MM.1S (cell line): ENCODE results near the gene SNX2.
"Not testable (repeated sequence)": the region's sequence is repeated elsewhere in the genome, so short reads cannot be mapped to it uniquely, and the experiment has no call there.

Experiments used
- DNase-seq: peaks from one replicate; pipeline ENCODE4 v3.0.0-alpha.2; 2015
- H2AFZ ChIP-seq: fragments of 300-600 bp; sonication (generic); 2 replicates; pipeline ENCODE4 v1.6.0; 2016; ENCODE audit warnings: antibody characterized with exemption, low read length
- H3F3A ChIP-seq: fragments of 300-600 bp; sonication (generic); 2 replicates; pipeline ENCODE4 v1.6.1; 2016; ENCODE audit warnings: mild to moderate bottlenecking, antibody characterized with exemption, low read length, moderate library complexity, mixed read lengths; ENCODE audit not compliant: insufficient read depth
- H3K27ac ChIP-seq: fragments of 300-600 bp; sonication (generic); 2 replicates; pipeline ENCODE4 v1.5.1; 2016; ENCODE audit warnings: mild to moderate bottlenecking, low read length
- H3K27me3 ChIP-seq: fragments of 300-600 bp; sonication (generic); replicated peaks from 2 replicates; pipeline ENCODE4 v1.6.0; 2016; ENCODE audit warnings: low read length; ENCODE audit not compliant: insufficient read depth
- H3K36me3 ChIP-seq: fragments of 300-600 bp; sonication (generic); replicated peaks from 2 replicates; pipeline ENCODE4 v1.6.1; 2016; ENCODE audit warnings: mild to moderate bottlenecking, low read length, mixed read lengths; ENCODE audit not compliant: insufficient read depth
- H3K4me1 ChIP-seq: fragments of 300-600 bp; sonication (generic); 2 replicates; pipeline ENCODE4 v1.6.1; 2016; ENCODE audit warnings: low read length, mixed read lengths
- H3K4me2 ChIP-seq: fragments of 300-600 bp; sonication (generic); 2 replicates; pipeline ENCODE4 v1.6.0; 2016; ENCODE audit warnings: low read depth, low read length
- H3K4me3 ChIP-seq: fragments of 300-600 bp; sonication (generic); 2 replicates; pipeline ENCODE4 v1.5.1; 2016; ENCODE audit warnings: low read length, mixed read lengths
- H3K79me2 ChIP-seq: fragments of 300-600 bp; sonication (generic); 2 replicates; pipeline ENCODE4 v1.6.1; 2016; ENCODE audit warnings: mixed run types, low read length, mixed read lengths
- H3K9ac ChIP-seq: fragments of 300-600 bp; sonication (generic); 2 replicates; pipeline ENCODE4 v1.6.1; 2016; ENCODE audit warnings: low read length, mixed read lengths
- H3K9me2 ChIP-seq: fragments of 300-600 bp; sonication (generic); replicated peaks from 2 replicates; pipeline ENCODE4 v1.6.1; 2016; ENCODE audit warnings: mild to moderate bottlenecking, low read length, mixed read lengths; ENCODE audit not compliant: insufficient read depth
- H3K9me3 ChIP-seq: fragments of 300-600 bp; sonication (generic); replicated peaks from 2 replicates; pipeline ENCODE4 v1.6.1; 2016; ENCODE audit warnings: mild to moderate bottlenecking, low read length, mixed read lengths; ENCODE audit not compliant: insufficient read depth
- H4K20me1 ChIP-seq: fragments of 300-600 bp; sonication (generic); 2 replicates; pipeline ENCODE4 v1.6.1; 2016; ENCODE audit warnings: mild to moderate bottlenecking, low read length, moderate library complexity, mixed read lengths; ENCODE audit not compliant: insufficient read depth
- EZH2 ChIP-seq: fragments of 300-600 bp; sonication (generic); optimal IDR thresholded peaks from 2 replicates; pipeline ENCODE3; 2017; ENCODE audit warnings: low read depth, mild to moderate bottlenecking, antibody characterized with exemption, low read length, mixed read lengths
- EZH2phosphoT487 ChIP-seq: fragments of 300-600 bp; sonication (generic); IDR thresholded peaks from 2 replicates; pipeline ENCODE4 v1.6.1; 2018; ENCODE audit warnings: antibody characterized with exemption, low read length
- TF ChIP-seq, protein P1 (sequence below): fragments of 300-600 bp; sonication (generic); IDR thresholded peaks from 2 replicates; pipeline ENCODE4 v1.5.1; 2016; ENCODE audit warnings: antibody characterized with exemption, low read length, mixed read lengths

Gene SNX2

DNA sequence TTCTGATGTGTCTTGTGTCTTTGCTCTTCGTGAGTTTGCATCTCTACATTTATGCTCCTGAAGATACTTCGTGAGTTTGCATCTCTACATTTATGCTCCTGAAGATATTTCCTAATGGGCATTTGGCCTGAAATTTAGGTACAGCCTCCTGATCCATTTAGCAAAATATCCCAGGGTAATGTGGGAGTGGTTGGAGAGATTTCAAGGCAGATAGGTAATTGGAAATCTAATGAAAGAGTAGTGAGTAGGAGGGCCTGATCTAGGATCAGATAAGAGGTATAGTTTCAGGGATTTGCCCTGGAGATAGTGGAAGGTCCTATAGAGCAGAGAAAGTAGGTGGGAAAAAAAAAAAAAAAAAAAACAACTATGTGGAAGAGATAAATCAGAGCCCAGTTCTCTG lies 14.6 kb upstream of the SNX2 start:
- Histone ChIP-seq H3K9ac (no peak overlapping the region), H3F3A (no peaks in the 10 kb centered on the region), H3K36me3 (no peaks in the 10 kb centered on the region), H3K27me3 (no peaks in the 10 kb centered on the region), H3K79me2 (no peaks in the 10 kb centered on the region), H3K27ac (no peak overlapping the region), H2AFZ (no peak overlapping the region), H4K20me1 (no peaks in the 10 kb centered on the region), H3K9me3 (no peaks in the 10 kb centered on the region), H3K9me2 (no peaks in the 10 kb centered on the region), H3K4me2 (no peak overlapping the region), H3K4me3 (no peak overlapping the region), H3K4me1 (no peaks in the 10 kb centered on the region)
- no peak for DNase-seq
- TF ChIP-seq EZH2 (no peak), EZH2phosphoT487 (no peak)
- TF ChIP-seq, protein P1, sequence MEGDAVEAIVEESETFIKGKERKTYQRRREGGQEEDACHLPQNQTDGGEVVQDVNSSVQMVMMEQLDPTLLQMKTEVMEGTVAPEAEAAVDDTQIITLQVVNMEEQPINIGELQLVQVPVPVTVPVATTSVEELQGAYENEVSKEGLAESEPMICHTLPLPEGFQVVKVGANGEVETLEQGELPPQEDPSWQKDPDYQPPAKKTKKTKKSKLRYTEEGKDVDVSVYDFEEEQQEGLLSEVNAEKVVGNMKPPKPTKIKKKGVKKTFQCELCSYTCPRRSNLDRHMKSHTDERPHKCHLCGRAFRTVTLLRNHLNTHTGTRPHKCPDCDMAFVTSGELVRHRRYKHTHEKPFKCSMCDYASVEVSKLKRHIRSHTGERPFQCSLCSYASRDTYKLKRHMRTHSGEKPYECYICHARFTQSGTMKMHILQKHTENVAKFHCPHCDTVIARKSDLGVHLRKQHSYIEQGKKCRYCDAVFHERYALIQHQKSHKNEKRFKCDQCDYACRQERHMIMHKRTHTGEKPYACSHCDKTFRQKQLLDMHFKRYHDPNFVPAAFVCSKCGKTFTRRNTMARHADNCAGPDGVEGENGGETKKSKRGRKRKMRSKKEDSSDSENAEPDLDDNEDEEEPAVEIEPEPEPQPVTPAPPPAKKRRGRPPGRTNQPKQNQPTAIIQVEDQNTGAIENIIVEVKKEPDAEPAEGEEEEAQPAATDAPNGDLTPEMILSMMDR = no peak

DNA sequence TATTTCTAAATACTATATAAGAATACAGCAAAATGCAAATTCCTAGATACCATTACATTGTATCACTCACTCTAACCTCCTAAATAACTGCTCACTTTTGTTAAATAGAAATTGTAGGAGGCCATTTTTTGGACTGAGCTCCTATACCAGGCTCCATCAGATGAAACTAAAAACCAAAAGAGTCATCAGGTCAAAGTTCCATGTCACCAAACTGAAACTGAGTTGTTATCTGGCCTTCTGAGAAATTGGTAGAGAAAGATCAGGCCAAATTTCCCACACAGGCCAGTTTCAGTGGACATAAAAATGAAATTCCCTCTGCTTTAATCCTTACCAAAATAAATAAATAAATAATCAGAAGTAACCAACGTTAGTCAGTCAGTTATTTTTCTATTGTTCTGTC lies 13.8 kb upstream of the SNX2 start:
- DNase-seq = no peak
- Histone ChIP-seq H3K4me2 (no peak overlapping the region), H3K79me2 (no peaks in the 10 kb centered on the region)

DNA sequence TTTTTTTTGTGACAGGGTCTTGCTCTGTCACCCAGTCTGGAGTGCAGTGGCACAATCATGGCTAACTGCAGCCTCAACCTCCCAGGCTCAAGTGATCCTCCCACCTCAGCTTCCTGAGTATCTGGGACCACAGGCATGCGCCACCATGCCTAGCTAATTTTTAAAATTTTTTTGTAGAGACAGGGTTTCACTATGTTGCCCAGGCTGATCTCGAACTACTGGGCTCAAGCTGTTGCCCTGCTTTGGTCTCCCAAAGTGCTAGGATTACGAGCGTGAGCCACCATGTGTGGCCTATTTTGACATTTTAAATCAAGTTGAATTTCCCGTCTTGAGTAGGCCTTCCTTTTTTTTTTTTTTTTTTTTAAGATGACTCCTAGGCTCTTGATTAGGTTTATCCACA lies 13.0 kb upstream of the SNX2 start:
- not testable (repeated sequence) for H2AFZ ChIP-seq, H3K79me2 ChIP-seq, H3K4me2 ChIP-seq, H3K27me3 ChIP-seq, H3K9me3 ChIP-seq, H3K9me2 ChIP-seq, H3F3A ChIP-seq, H3K27ac ChIP-seq, H3K36me3 ChIP-seq, H4K20me1 ChIP-seq, H3K4me1 ChIP-seq, H3K4me3 ChIP-seq, H3K9ac ChIP-seq, DNase-seq

More for the DNA sequence above, 13.8 kb upstream of the SNX2 start:
- no peaks in the 10 kb centered on the region for H3K9me2 ChIP-seq
- H2AFZ ChIP-seq = no peak overlapping the region
- no peaks in the 10 kb centered on the region for H3F3A ChIP-seq
- H3K27me3 ChIP-seq = no peaks in the 10 kb centered on the region
- H3K36me3 ChIP-seq = no peaks in the 10 kb centered on the region
- TF ChIP-seq EZH2phosphoT487 (no peak), EZH2 (no peak)
- TF ChIP-seq, protein P1 = no peak
- H3K4me3 ChIP-seq = no peak overlapping the region
- H4K20me1 ChIP-seq = no peaks in the 10 kb centered on the region
- H3K9me3 ChIP-seq = no peaks in the 10 kb centered on the region
- H3K27ac ChIP-seq = no peak overlapping the region
- H3K9ac ChIP-seq = no peak overlapping the region
- no peaks in the 10 kb centered on the region for H3K4me1 ChIP-seq

DNA sequence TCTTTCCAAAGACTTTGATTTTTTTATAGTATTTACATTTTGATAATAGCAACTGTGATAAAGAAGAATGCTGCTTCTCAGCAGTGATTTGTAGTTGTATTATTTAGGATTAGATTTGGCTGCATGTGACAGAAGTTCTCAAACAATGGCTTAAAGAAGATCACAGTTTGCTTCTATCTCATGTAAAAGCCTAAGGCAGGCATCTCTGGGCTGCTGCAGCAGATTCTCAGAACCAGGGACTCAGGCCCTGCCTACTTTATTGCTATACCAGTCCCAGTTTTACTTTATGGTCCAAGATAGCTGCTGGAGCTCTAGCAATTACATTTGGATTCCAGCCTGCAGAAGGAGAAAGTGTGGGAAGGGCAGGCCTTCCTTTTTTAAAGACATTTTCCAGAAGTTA lies 8.8 kb upstream of the SNX2 start:
- H3F3A ChIP-seq = no peaks in the 10 kb centered on the region
- TF ChIP-seq, protein P1 = no peak
- TF ChIP-seq EZH2phosphoT487 (no peak), EZH2 (no peak)
- H3K4me2 ChIP-seq = no peak overlapping the region
- DNase-seq = no peak
- H2AFZ ChIP-seq = no peak overlapping the region
- H3K9ac ChIP-seq = no peak overlapping the region
- no peaks in the 10 kb centered on the region for H3K79me2 ChIP-seq
- no peaks in the 10 kb centered on the region for H3K9me2 ChIP-seq
- no peaks in the 10 kb centered on the region for H3K4me1 ChIP-seq
- H3K27ac ChIP-seq = no peak overlapping the region
- H3K9me3 ChIP-seq = no peaks in the 10 kb centered on the region
- no peaks in the 10 kb centered on the region for H4K20me1 ChIP-seq
- no peak overlapping the region for H3K4me3 ChIP-seq
- H3K27me3 ChIP-seq = no peaks in the 10 kb centered on the region
- H3K36me3 ChIP-seq = no peaks in the 10 kb centered on the region
